SU-DHL-6 (cell line): ENCODE measurements around the gene RHEBL1.

Experiments used
- CTCF ChIP-seq: fragments of 200-600 bp; sonication (generic); IDR thresholded peaks from one replicate; pipeline ENCODE4 v1.5.1; 2017; ENCODE audit warnings: antibody characterized with exemption, mild to moderate bottlenecking, low read length, moderate library complexity; ENCODE audit not compliant: insufficient read depth, poor library complexity, severe bottlenecking
- EZH2phosphoT487 ChIP-seq: fragments of 200-600 bp; sonication (generic), shearing (Covaris generic); conservative IDR thresholded peaks from 2 replicates; pipeline ENCODE4 v1.6.1; 2018; ENCODE audit warnings: mild to moderate bottlenecking, antibody characterized with exemption, low read length, moderate library complexity, mixed read lengths

- TF ChIP-seq CTCF (peak; percentile 34), EZH2phosphoT487 (no peak)
Observed at GRCh38 chr12:49019443-49020324, 50.1 kb downstream of the RHEBL1 start.
